HCT116 (cell line): ENCODE results near the gene MYOT. TPM values are rescaled to one million over a fixed set of nuclear protein-coding genes. Genes with fewer than 3 reads are reported as not detected.

ENCODE experiments used
- ATAC-seq: fragments of 200-7000 bp; cut with Tn5 transposase; 2 replicates; pipeline ENCODE4 v1.9.1; 2020; ENCODE audit warnings: mild to moderate bottlenecking, moderate library complexity
- BruUV-seq: library from RNA; stranded (reverse); fragments of 400-500 nt; replicated peaks from 2 replicates; lab custom pipeline; 2021; lab: Mats Ljungman, UMichigan
- CTCF ChIA-PET: fragments of 300-600 bp; sonication (Branson Sonifier 250); formaldehyde crosslinking; loops from one replicate; lab custom pipeline; 2021; ENCODE audit warnings: antibody characterized with exemption; lab: Charles Lee
- POLR2A ChIA-PET: fragments of 300-600, 350-600 bp; sonication (Branson Sonifier 250); formaldehyde crosslinking; loops from one replicate; lab custom pipeline; 2021; ENCODE audit warnings: antibody characterized with exemption; lab: Charles Lee
- RAD21 ChIA-PET, 2 experiments: fragments of 300-600 bp; sonication (Branson Sonifier 250); formaldehyde crosslinking; loops; one replicate each; lab custom pipeline; 2023; ENCODE audit warnings: low total read pairs in 2 of 2; ENCODE audit not compliant: uncharacterized antibody in 2 of 2, unreplicated experiment in 2 of 2, low non-redundant PET in 1 of 2; lab: Charles Lee
- DNase-seq: peaks from one replicate; pipeline ENCODE4 v3.0.0-alpha.2; 2010; ENCODE audit warnings: low read depth, low spot score
- H2AFZ ChIP-seq: fragments of 200-600 bp; shearing (Covaris generic), sonication (generic); 2 replicates; pipeline ENCODE4 v1.6.1; 2017; ENCODE audit warnings: low read depth, mixed run types, mixed read lengths, antibody characterized with exemption, low read length; ENCODE audit not compliant: poor library complexity, severe bottlenecking
- H3K27ac ChIP-seq: 2 replicates; pipeline ENCODE4 v1.5.1; 2012; ENCODE audit warnings: low read depth, low read length
- H3K27me3 ChIP-seq: fragments of 200-600 bp; sonication (generic); 2 replicates; pipeline ENCODE4 v1.6.1; 2016; ENCODE audit warnings: mixed run types, low read length, mixed read lengths; ENCODE audit not compliant: insufficient read depth
- H3K36me3 ChIP-seq, 2 experiments: fragments of 200-500 bp in 1 of 2; fragments of 200-600 bp in 1 of 2; sonication (Bioruptor generic) in 1 of 2; sonication (generic) in 1 of 2; 2 replicates each; pipeline versions ENCODE4 v1.5.1 to v1.6.1; 2014 to 2016; ENCODE audit warnings: low read length in 2 of 2, inconsistent platforms in 1 of 2, mixed read lengths in 1 of 2, mixed run types in 1 of 2; ENCODE audit not compliant: insufficient read depth in 2 of 2, control insufficient read depth in 1 of 2
- H3K4me1 ChIP-seq, 2 experiments: fragments of 200-600 bp in 1 of 2; sonication (generic) in 1 of 2; 2 replicates each; pipeline versions ENCODE4 v1.5.1 to v1.6.1; 2012 to 2017; ENCODE audit warnings: low read length in 2 of 2, inconsistent platforms in 1 of 2, mild to moderate bottlenecking in 1 of 2, mixed read lengths in 1 of 2, mixed run types in 1 of 2, moderate library complexity in 1 of 2; ENCODE audit not compliant: insufficient read depth in 2 of 2, control insufficient read depth in 1 of 2
- H3K4me2 ChIP-seq: fragments of 200-600 bp; sonication (generic); 2 replicates; pipeline ENCODE4 v1.6.1; 2017; ENCODE audit warnings: mixed run types, low read length, mixed read lengths
- H3K4me3 ChIP-seq, 2 experiments: fragments of 200-600 bp in 1 of 2; sonication (generic) in 1 of 2; replicated peaks in 1 of 2; 2 replicates each; pipeline ENCODE4 v1.5.1; 2011 to 2016; ENCODE audit warnings: low read length in 2 of 2, control low read depth in 1 of 2, low read depth in 1 of 2, mild to moderate bottlenecking in 1 of 2, mixed read lengths in 1 of 2, mixed run types in 1 of 2
- H3K79me2 ChIP-seq: fragments of 200-600 bp; sonication (generic); 2 replicates; pipeline ENCODE4 v1.6.1; 2017; ENCODE audit warnings: mild to moderate bottlenecking, mixed run types, low read length, moderate library complexity, mixed read lengths; ENCODE audit not compliant: insufficient read depth
- H3K9ac ChIP-seq: fragments of 200-600 bp; sonication (generic); 2 replicates; pipeline ENCODE4 v1.6.1; 2016; ENCODE audit warnings: low read length, mixed read lengths
- H3K9me2 ChIP-seq: fragments of 200-600 bp; sonication (generic), shearing (Covaris generic); 2 replicates; pipeline ENCODE4 v1.6.1; 2017; ENCODE audit warnings: mixed run types, mild to moderate bottlenecking, moderate library complexity; ENCODE audit not compliant: insufficient read depth
- H3K9me3 ChIP-seq, 2 experiments: fragments of 200-500 bp in 1 of 2; fragments of 200-600 bp in 1 of 2; sonication (Bioruptor generic) in 1 of 2; sonication (generic) in 1 of 2; 2 replicates each; pipeline ENCODE4 v1.6.1; 2014 to 2017; ENCODE audit warnings: low read length in 2 of 2, mixed read lengths in 2 of 2, inconsistent platforms in 1 of 2, low read depth in 1 of 2, mild to moderate bottlenecking in 1 of 2, mixed run types in 1 of 2, moderate library complexity in 1 of 2; ENCODE audit not compliant: control insufficient read depth in 1 of 2, insufficient read depth in 1 of 2
- H4K20me1 ChIP-seq: fragments of 200-600 bp; sonication (generic), shearing (Covaris generic); 2 replicates; pipeline ENCODE4 v1.6.1; 2017; ENCODE audit warnings: mixed run types, mild to moderate bottlenecking, moderate library complexity; ENCODE audit not compliant: insufficient read depth
- ATF3 ChIP-seq: IDR thresholded peaks from 2 replicates; pipeline ENCODE4 v1.6.1; 2012
- CBX3 ChIP-seq: IDR thresholded peaks from 2 replicates; pipeline ENCODE4 v1.6.1; 2012; ENCODE audit warnings: low read depth
- CEBPB ChIP-seq: IDR thresholded peaks from 2 replicates; pipeline ENCODE4 v1.6.1; 2012; ENCODE audit warnings: low read depth
- ELF1 ChIP-seq: IDR thresholded peaks from 2 replicates; pipeline ENCODE4 v1.6.1; 2012; ENCODE audit warnings: low read depth, borderline replicate concordance
- EZH2 ChIP-seq: fragments of 200-600 bp; sonication (generic); IDR thresholded peaks from 2 replicates; pipeline ENCODE4 v1.6.1; 2017; ENCODE audit warnings: antibody characterized with exemption, mixed run types
- FOSL1 ChIP-seq: IDR thresholded peaks from 2 replicates; pipeline ENCODE4 v1.6.1; 2012; ENCODE audit warnings: low read depth
- SP1 ChIP-seq: IDR thresholded peaks from 2 replicates; pipeline ENCODE4 v1.6.1; 2012; ENCODE audit warnings: low read depth
- YY1 ChIP-seq: IDR thresholded peaks from 2 replicates; pipeline ENCODE4 v1.6.1; 2011; ENCODE audit warnings: low read length, low read depth, moderate library complexity, mild to moderate bottlenecking; ENCODE audit not compliant: insufficient replicate concordance; ENCODE audit errors: extremely low read depth
- ZFX ChIP-seq: fragments of 450-650 bp; IDR thresholded peaks from 2 replicates; pipeline ENCODE4 v1.6.1; 2017
- ZNF274 ChIP-seq: fragments of 200-500 bp; sonication (Bioruptor generic); IDR thresholded peaks from 2 replicates; pipeline ENCODE4 v1.6.1; 2014; ENCODE audit warnings: mild to moderate bottlenecking, low read depth, low read length, inconsistent platforms
- intact Hi-C: fragments of 100-400 bp; cut with micrococcal nuclease; formaldehyde crosslinking; loops from 2 replicates; pipeline ENCODE4 v1.10.0; 2022
- total RNA-seq: library from RNA; stranded (reverse); gene quantifications from one replicate; pipeline ENCODE4 v1.2.1, GENCODE V29; 2021; ENCODE audit not compliant: unreplicated experiment
- TF ChIP-seq, protein P1 (sequence below): IDR thresholded peaks from 2 replicates; pipeline ENCODE4 v1.6.1; 2011; ENCODE audit warnings: mild to moderate bottlenecking, low read length, moderate library complexity; ENCODE audit not compliant: insufficient replicate concordance; ENCODE audit errors: extremely low read depth
- TF ChIP-seq, protein P2 (sequence below), 3 experiments: fragments of 200-600 bp in 1 of 3; sonication (generic) in 1 of 3; IDR thresholded peaks in 2 of 3; conservative IDR thresholded peaks in 1 of 3; 2 replicates each; pipeline ENCODE4 v1.5.1; 2012 to 2017; ENCODE audit warnings: low read depth in 2 of 3, low read length in 2 of 3, antibody characterized with exemption in 1 of 3, borderline replicate concordance in 1 of 3, control low read depth in 1 of 3, mild to moderate bottlenecking in 1 of 3, mixed read lengths in 1 of 3, mixed run types in 1 of 3, moderate library complexity in 1 of 3; ENCODE audit not compliant: insufficient read depth in 1 of 3

The MYOT gene
- total RNA-seq, 1 experiment from 2014 or later: not detected

GRCh38 chr5:137914758-137915157 is 47.1 kb downstream of the MYOT start:
- Histone ChIP-seq H3K4me3 (no peak overlapping the region), H3K79me2 (no peaks in the 10 kb centered on the region), H3K9me2 (no peaks in the 10 kb centered on the region), H3K9ac (no peak overlapping the region), H2AFZ (no peak overlapping the region), H4K20me1 (no peaks in the 10 kb centered on the region), H3K9me3 (no peaks in the 10 kb centered on the region; a peak in 1 of 4 replicates), H3K27me3 (no peaks in the 10 kb centered on the region), H3K4me2 (no peak overlapping the region), H3K36me3 (no peaks in the 10 kb centered on the region), H3K27ac (no peak overlapping the region), H3K4me1 (no peaks in the 10 kb centered on the region)
- ChIA-PET RAD21 (no interaction called here), CTCF (no interaction called here), POLR2A (no interaction called here)
- DNase-seq (no peak), ATAC-seq (no peak)
- TF ChIP-seq, protein P1, sequence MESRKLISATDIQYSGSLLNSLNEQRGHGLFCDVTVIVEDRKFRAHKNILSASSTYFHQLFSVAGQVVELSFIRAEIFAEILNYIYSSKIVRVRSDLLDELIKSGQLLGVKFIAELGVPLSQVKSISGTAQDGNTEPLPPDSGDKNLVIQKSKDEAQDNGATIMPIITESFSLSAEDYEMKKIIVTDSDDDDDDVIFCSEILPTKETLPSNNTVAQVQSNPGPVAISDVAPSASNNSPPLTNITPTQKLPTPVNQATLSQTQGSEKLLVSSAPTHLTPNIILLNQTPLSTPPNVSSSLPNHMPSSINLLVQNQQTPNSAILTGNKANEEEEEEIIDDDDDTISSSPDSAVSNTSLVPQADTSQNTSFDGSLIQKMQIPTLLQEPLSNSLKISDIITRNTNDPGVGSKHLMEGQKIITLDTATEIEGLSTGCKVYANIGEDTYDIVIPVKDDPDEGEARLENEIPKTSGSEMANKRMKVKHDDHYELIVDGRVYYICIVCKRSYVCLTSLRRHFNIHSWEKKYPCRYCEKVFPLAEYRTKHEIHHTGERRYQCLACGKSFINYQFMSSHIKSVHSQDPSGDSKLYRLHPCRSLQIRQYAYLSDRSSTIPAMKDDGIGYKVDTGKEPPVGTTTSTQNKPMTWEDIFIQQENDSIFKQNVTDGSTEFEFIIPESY: no peak
- no peak for TF ChIP-seq ELF1
- TF ChIP-seq CBX3: no peak
- TF ChIP-seq FOSL1: no peak
- TF ChIP-seq EZH2: no peak
- TF ChIP-seq CEBPB: no peak
- TF ChIP-seq ZNF274: no peak
- TF ChIP-seq ATF3: no peak
- no peak for TF ChIP-seq SP1
- no peak for TF ChIP-seq YY1
- TF ChIP-seq, protein P2, sequence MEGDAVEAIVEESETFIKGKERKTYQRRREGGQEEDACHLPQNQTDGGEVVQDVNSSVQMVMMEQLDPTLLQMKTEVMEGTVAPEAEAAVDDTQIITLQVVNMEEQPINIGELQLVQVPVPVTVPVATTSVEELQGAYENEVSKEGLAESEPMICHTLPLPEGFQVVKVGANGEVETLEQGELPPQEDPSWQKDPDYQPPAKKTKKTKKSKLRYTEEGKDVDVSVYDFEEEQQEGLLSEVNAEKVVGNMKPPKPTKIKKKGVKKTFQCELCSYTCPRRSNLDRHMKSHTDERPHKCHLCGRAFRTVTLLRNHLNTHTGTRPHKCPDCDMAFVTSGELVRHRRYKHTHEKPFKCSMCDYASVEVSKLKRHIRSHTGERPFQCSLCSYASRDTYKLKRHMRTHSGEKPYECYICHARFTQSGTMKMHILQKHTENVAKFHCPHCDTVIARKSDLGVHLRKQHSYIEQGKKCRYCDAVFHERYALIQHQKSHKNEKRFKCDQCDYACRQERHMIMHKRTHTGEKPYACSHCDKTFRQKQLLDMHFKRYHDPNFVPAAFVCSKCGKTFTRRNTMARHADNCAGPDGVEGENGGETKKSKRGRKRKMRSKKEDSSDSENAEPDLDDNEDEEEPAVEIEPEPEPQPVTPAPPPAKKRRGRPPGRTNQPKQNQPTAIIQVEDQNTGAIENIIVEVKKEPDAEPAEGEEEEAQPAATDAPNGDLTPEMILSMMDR (IDR thresholded peaks at IDR 0.05 in 2 of 3, conservative IDR thresholded peaks at IDR 0.05 in 1 of 3; ENCODE audit: borderline replicate concordance in 1 of 3, insufficient read depth in 1 of 3, low read depth in 2 of 3, low read length in 2 of 3): no peak
- TF ChIP-seq ZFX: no peak
- no TSS peak for BruUV-seq
- intact Hi-C loops: no loop called here
